Mucosa of rectum (tissue), 2 donors: ENCODE measurements around the gene FOSB.
A peak's percentile ranks its signal among the peaks of the same experiment; 100 is the strongest.

Experiments used
- H3K27ac ChIP-seq, 2 donors: one replicate each; pipeline ENCODE4 v1.7.0; 2013; ENCODE audit warnings: inconsistent platforms in 2 of 2, low read depth in 2 of 2, low read length in 2 of 2
- H3K27me3 ChIP-seq, 2 donors: one replicate each; pipeline ENCODE4 v1.7.0; 2013; ENCODE audit warnings: low read length in 2 of 2; ENCODE audit not compliant: control insufficient read depth in 2 of 2, insufficient read depth in 2 of 2
- H3K36me3 ChIP-seq, 2 donors: one replicate each; pipeline ENCODE4 v1.7.0; 2013; ENCODE audit warnings: low read length in 2 of 2; ENCODE audit not compliant: control insufficient read depth in 2 of 2, insufficient read depth in 2 of 2
- H3K4me1 ChIP-seq, 2 donors: one replicate each; pipeline ENCODE4 v1.7.0; 2013; ENCODE audit warnings: low read length in 2 of 2, mild to moderate bottlenecking in 1 of 2; ENCODE audit not compliant: control insufficient read depth in 2 of 2, insufficient read depth in 2 of 2
- H3K4me3 ChIP-seq, 2 donors: one replicate each; pipeline ENCODE4 v1.7.0; 2013; ENCODE audit warnings: low read length in 2 of 2
- H3K9ac ChIP-seq, 2 donors: one replicate each; pipeline ENCODE4 v1.7.0; 2013; ENCODE audit warnings: low read length in 2 of 2, low read depth in 1 of 2, mild to moderate bottlenecking in 1 of 2
- H3K9me3 ChIP-seq, 2 donors: one replicate each; pipeline ENCODE4 v1.7.0; 2013; ENCODE audit warnings: low read length in 2 of 2; ENCODE audit not compliant: control insufficient read depth in 2 of 2
- donor health status: healthy.
- donor health status: Normal muscosa, but diverticular disease.

The FOSB gene

DNA sequence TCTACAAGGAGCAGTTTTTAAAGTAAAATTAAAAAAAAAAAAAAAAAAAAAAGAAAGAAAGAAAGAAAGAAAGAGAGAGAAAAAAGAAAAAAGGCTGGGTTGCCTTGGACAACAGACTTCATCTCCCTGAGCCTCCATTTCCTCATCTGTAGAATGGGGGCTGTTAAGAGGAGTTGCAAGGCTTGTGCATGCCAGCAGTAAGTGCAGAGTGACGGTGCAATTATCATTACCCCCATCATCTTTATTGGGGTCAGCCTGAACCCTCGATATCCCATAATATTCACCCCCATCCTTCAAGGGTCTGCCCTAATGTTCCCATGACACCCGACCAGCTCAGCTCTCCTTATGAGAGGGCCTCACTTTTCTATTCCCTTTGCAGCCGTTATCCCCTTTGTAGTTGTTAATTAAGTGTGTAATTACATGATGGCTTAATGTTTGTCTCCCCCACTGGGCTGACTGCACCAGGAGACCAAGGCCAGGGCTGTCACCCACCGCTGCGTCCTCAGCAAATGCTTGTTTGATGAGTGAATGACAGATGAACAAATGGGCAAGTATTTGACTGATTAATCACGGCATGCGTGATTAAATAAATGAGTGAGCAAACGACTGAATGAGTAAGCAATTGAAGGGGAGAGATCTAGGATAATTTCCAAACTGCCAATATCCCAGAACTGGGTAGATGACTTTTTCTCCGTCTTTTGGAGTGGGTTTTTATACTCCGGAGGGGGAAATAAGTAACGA, 10.1 kb downstream of the FOSB start:
- Histone ChIP-seq H3K27me3 (peaks cover 5 to 10% of the 10 kb centered on the region in 2 donors), H3K9me3 (no peaks in the 10 kb centered on the region), H3K4me1 (peaks cover 7 to 18% of the 10 kb centered on the region in 2 donors), H3K36me3 (no peaks in the 10 kb centered on the region), H3K27ac (peak overlapping the region; percentile 93 to 96), H3K4me3 (peak overlapping the region; percentile 71 to 91), H3K9ac (peak overlapping the region; percentile 77 to 99)

DNA sequence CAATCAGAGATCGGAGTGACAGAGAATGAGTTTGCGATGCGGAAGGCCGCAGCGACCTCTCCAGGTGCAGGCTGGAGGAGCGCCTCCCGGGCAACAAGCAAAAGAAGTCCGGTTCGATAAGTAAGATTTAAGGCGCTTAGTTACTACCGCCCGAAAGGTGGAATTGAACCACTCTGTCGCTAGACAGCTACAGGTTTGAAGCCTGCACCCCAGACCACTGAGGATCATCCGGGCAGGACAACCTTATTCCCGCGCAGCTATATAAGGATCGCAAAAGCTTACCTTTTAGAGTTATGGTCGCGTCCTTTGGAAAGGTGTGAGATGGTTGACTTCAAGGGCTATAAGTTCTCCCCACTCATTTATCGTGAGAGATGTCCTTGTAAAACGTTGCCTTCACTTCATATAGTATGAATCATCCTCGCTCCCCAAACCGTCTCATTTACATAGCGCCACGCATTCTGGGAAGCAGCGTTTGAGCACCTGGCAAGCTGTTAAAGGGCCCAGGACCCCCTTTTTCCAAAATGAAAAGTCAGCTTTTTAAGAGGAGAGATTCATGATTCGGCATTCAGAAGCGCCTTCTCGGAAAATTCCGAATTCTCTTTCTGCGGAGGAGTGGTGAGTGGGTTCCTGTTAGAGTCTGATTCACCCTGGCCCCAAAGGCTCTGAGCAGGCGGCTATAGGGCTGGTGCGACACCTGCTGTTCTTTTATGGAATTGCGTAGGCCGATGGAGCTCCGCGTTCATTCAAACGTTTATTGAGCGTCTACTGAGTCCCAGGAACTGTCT, 10.8 kb downstream of the FOSB start:
- H3K9ac ChIP-seq: peak overlapping the region; percentile 77 to 99
- H3K27me3 ChIP-seq: peaks cover 2 to 9% of the 10 kb centered on the region in 2 donors
- H3K36me3 ChIP-seq: no peaks in the 10 kb centered on the region
- H3K9me3 ChIP-seq: no peaks in the 10 kb centered on the region
- H3K4me3 ChIP-seq: peak overlapping the region; percentile 71 to 91
- H3K4me1 ChIP-seq: peaks cover 6 to 18% of the 10 kb centered on the region in 2 donors
- peak overlapping the region; percentile 93 to 96 for H3K27ac ChIP-seq

DNA sequence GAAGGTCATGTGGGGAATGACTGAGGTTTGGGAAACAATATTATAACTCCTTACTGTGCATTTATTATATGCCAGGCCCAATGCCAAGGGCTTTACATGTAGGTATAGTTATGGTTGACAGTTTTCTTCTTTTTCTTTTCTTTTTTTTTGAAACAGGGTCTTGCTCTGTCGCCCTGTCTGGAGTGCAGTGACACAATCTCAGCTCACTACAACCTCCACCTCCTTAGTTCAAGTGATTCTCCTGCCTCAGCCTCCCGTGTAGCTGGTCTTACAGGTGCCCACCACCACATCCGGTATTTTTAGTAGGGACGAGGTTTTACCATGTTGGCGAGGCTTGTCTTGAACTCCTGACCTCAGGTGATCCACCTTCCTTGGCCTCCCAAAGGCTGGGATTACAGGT, 15.2 kb downstream of the FOSB start:
- Histone ChIP-seq H3K9ac (no peak overlapping the region), H3K4me1 (peaks cover 7 to 9% of the 10 kb centered on the region in 2 donors), H3K27ac (no peak overlapping the region), H3K9me3 (no peaks in the 10 kb centered on the region), H3K4me3 (no peak overlapping the region), H3K27me3 (no peaks in the 10 kb centered on the region), H3K36me3 (no peaks in the 10 kb centered on the region)

DNA sequence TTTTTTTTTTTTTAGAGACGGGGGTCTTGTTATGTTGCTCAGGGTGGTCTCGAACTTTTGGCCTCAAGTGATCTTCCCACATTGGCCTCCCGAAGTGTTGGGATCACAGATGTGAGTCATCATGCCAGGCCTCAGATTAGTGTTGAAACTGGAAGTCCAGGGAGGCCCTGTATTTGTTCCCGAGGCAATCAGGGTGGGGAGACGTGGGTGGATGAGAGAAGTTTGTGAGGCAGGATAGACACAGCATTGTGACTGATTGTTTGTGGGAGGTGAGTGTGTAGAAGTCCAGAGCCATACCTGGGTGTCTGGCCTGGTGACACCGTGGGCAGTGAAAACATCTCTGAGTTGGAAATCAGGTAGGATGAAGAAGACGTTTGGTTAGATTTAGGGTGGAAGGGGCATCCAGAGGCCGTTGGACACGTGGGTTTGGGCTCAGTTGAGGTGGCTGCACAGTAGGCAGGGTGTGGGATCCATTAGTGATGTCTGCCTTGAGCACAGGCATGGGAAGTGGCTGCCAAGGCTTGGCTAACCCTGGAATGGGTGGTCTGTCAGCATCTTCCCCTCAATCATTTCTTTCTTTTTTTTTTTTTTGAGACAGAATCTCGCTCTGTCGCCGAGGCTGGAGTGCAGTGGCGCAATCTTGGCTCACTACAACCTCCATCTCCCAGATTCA, 16.6 kb downstream of the FOSB start:
- Histone ChIP-seq H3K4me3 (no peak overlapping the region), H3K9ac (no peak overlapping the region), H3K27me3 (no peaks in the 10 kb centered on the region), H3K4me1 (peaks cover 2 to 4% of the 10 kb centered on the region in 2 donors), H3K27ac (no peak overlapping the region), H3K36me3 (no peaks in the 10 kb centered on the region), H3K9me3 (no peaks in the 10 kb centered on the region)

DNA sequence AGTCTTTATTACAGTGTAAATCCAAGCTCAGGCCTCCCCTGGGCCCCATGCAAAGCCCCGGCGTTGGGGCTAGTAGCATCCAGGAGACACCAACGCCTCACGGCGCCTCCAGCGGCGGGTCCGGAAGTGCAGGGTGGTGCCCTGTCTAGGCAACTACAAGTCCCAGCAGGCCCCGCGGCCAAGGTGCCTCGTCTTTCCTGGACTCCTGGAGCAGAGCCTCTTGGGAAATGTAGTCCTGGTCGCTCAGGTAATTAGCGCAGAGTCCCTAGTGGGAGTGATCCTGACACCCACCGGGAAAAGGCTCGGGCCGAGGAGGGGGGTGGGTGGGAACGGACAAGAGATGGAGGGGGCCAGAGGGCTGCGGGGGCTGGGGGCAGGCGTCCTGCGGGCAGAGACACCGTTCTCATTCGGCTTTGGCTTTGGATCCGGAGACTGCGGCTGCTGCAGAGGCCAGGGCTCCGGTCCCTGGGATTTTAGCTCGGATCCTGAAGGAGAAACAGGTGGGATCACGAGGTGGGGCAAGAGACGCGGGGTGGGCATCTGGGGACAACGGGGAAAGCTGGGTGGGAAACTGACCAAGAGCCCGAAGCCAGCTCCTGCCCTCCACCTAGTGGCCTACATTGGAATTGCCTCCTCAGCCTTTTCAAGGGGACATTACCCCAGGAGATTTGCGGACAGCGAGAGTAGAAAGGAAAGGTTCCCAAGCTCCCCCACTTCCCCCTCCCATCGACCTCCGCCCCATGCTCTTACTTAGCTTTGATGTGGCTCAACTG, 17.7 kb downstream of the FOSB start:
- Histone ChIP-seq H3K9ac (no peak overlapping the region), H3K27ac (peak overlapping the region; percentile 29 to 43), H3K4me3 (peak overlapping the region; percentile 76 to 83), H3K4me1 (peaks cover 2 to 4% of the 10 kb centered on the region in 2 donors), H3K9me3 (no peaks in the 10 kb centered on the region), H3K27me3 (no peaks in the 10 kb centered on the region), H3K36me3 (no peaks in the 10 kb centered on the region)

DNA sequence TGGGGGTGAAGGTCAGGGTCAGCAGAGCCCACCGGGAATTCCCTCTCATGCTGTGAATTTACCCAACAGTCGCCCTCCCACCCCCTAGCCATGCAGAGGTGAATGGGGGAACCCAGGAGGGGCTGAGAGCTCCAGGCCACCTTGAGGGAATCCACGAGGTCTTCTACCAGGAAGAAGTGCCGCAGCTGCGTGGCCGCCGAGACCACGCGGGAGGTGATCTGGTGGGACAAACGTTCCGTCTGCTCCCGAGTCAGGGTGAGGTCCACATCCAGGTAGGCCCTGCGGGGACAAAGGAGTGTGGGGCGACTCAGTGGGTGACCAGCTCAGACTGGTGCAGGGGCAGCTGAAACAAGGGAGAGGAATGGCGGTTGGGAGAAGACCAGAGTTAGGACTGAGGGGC, 20.9 kb downstream of the FOSB start:
- H3K9me3 ChIP-seq: no peaks in the 10 kb centered on the region
- no peak overlapping the region for H3K9ac ChIP-seq
- no peak overlapping the region for H3K27ac ChIP-seq

DNA sequence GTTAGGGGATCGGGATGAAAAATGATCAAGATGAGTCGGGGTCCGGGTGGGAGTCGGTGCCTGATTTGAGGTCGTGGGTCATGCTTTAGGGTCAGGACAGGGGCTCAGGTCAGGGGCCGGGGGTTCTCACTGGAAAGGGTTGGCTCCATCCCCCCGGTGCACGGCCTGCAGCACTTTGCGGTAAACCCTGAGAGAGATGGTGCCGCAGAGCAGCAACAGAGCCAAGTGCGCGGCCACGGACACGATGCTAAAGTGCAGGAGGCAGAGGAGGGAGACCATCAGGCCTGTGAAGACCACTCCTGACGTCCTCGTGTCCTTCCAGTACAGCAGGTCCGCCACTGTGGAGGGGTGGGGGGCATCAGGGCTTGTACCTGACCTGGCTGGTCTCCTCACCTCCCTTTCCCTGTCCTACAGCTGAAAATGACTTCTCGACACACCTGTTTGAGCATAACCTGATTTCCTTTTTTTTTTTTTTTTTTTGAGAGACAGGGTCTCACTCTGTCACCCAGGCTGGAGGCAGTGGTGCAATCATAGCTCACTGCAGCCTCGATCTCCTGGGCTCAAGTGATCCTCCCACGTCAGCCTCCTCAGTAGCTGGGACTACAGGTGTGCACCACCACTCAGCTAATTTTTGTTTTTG, 21.5 kb downstream of the FOSB start:
- Histone ChIP-seq H3K9me3 (no peaks in the 10 kb centered on the region), H3K27ac (no peak overlapping the region), H3K36me3 (no peaks in the 10 kb centered on the region), H3K9ac (no peak overlapping the region), H3K27me3 (no peaks in the 10 kb centered on the region), H3K4me3 (no peak overlapping the region), H3K4me1 (peaks cover 7% of the 10 kb centered on the region in 2 donors)

More for the DNA sequence above, 20.9 kb downstream of the FOSB start:
- Histone ChIP-seq H3K36me3 (no peaks in the 10 kb centered on the region), H3K4me1 (peaks cover 7% of the 10 kb centered on the region in 2 donors), H3K27me3 (no peaks in the 10 kb centered on the region), H3K4me3 (no peak overlapping the region)

DNA sequence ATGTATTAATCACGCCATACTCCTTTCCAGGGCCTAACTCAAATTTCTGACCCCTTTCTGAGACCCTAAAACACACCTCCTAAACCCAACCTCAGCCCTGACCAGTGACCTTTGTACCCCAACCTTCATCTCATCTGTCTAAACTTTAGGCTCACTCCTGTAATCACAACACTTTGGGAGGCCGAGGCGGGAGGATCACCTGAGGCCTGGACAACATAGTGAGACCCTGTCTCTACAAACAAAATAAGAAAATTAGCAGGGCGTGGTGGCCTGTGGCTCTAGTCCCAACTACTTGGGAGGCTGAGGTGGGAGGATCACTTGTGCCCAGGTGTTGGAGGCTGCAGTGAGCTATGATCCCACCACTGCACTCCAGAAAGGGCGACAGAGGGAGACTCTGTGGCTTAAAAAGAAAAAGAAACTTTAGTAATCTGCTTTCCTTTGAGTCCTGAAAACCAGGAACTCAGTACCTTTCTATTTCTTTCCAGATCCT, 24.4 kb downstream of the FOSB start:
- Histone ChIP-seq H3K27me3 (peaks cover 7 to 8% of the 10 kb centered on the region in 2 donors), H3K4me3 (peak overlapping the region in 1 of 2 donors; percentile 71), H3K4me1 (peaks cover 12 to 15% of the 10 kb centered on the region in 2 donors), H3K36me3 (no peaks in the 10 kb centered on the region), H3K9me3 (no peaks in the 10 kb centered on the region), H3K27ac (no peak overlapping the region), H3K9ac (no peak overlapping the region)
